ENCODE measurements around the gene MRGPRX2. TPM values are rescaled to one million over a fixed set of nuclear protein-coding genes. Genes with fewer than 3 reads are reported as not detected.

The MRGPRX2 gene
- polyA plus RNA-seq, 1 of the 3 experiments (the other 2 are of a cell fraction), result not detected

DNA sequence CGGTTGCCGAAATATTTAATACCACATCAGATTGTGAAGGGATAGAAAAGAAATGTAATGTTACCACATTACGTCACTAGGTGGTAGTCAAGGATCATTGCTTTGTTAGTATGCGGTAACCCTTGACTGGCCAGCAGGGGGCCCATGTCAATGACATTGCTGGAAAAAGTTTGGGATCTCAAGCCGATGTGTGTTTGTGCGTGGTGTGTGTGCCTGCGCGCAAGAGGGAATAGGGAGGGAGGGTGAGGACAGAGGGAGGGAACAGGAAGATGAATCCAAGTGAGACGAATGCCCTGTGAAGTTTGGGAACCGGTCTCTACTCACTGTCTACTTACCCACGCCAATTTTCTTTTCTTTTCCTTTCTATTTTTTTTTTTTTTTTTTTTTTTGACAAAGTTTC is 10.7 kb upstream of the MRGPRX2 start:
- TF ChIP-seq MXI1 (IDR thresholded peaks at IDR 0.05; ENCODE audit: low read depth, low read length) (peak; percentile 47; the same call in 1 of the 2 replicates), RCOR1 (IDR thresholded peaks at IDR 0.05; ENCODE audit: low read length) (peak; percentile 67), FOXJ3 (CRISPR knock-in tag; IDR thresholded peaks at IDR 0.05) (no peak), RFX5 (IDR thresholded peaks at IDR 0.05; ENCODE audit: low read length) (0 out of 2 replicates have a peak, but pooled peaks have one; percentile 21), SMC3 (IDR thresholded peaks at IDR 0.05; ENCODE audit: low read depth, low read length) (peak; percentile 90), NRF1 (IDR thresholded peaks at IDR 0.05; ENCODE audit: low read depth, low read length) (0 out of 2 replicates have a peak, but pooled peaks have one; percentile 14), YY1 (IDR thresholded peaks at IDR 0.05; ENCODE audit: low read depth) (no peak), NFIC (IDR thresholded peaks at IDR 0.05; ENCODE audit: borderline replicate concordance) (no peak), RAD21 (IDR thresholded peaks at IDR 0.05; ENCODE audit: low read length) (peak; percentile 93)
- TF ChIP-seq, protein P1, sequence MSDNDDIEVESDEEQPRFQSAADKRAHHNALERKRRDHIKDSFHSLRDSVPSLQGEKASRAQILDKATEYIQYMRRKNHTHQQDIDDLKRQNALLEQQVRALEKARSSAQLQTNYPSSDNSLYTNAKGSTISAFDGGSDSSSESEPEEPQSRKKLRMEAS (IDR thresholded peaks at IDR 0.05; ENCODE audit: low read depth), result peak; percentile 37; the same call in 1 of the 2 replicates
- TF ChIP-seq, protein P2, sequence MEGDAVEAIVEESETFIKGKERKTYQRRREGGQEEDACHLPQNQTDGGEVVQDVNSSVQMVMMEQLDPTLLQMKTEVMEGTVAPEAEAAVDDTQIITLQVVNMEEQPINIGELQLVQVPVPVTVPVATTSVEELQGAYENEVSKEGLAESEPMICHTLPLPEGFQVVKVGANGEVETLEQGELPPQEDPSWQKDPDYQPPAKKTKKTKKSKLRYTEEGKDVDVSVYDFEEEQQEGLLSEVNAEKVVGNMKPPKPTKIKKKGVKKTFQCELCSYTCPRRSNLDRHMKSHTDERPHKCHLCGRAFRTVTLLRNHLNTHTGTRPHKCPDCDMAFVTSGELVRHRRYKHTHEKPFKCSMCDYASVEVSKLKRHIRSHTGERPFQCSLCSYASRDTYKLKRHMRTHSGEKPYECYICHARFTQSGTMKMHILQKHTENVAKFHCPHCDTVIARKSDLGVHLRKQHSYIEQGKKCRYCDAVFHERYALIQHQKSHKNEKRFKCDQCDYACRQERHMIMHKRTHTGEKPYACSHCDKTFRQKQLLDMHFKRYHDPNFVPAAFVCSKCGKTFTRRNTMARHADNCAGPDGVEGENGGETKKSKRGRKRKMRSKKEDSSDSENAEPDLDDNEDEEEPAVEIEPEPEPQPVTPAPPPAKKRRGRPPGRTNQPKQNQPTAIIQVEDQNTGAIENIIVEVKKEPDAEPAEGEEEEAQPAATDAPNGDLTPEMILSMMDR (IDR thresholded peaks at IDR 0.05), result peak; percentile 99
- ChIA-PET POLR2A (no interaction called here), CTCF (interaction anchor here (0.6 to 13.3 kb wide), 98 partner anchors 10 to 915 kb away, joined by 3 to 328 read pairs (median 4); partner anchors contain the start of gene MRGPRX2)
- Histone ChIP-seq H3K4me1 (ENCODE audit: control insufficient read depth in 1 of 2, insufficient read depth in 2 of 2, low read depth in 1 of 2, low read length in 1 of 2) (peaks cover 0 to 2% of the 10 kb centered on the region in 2 experiments; a peak in 1 of 4 replicates), H2AFZ (ENCODE audit: low read depth) (peak overlapping the region; percentile 10; the same call in 1 of the 2 replicates), H3K79me2 (ENCODE audit: insufficient read depth) (no peaks in the 10 kb centered on the region), H3K27ac (ENCODE audit: low read depth in 2 of 2, low read length in 1 of 2) (no peak overlapping the region), H3K4me2 (peak overlapping the region; percentile 58), H4K20me1 (ENCODE audit: insufficient read depth) (no peaks in the 10 kb centered on the region), H3K4me3 (ENCODE audit: low read depth in 2 of 2, low read length in 1 of 2) (peak overlapping the region; percentile 27 to 30; a peak in 3 of 4 replicates), H3K27me3 (ENCODE audit: insufficient read depth) (no peaks in the 10 kb centered on the region), H3K9me2 (no peaks in the 10 kb centered on the region), H3K9me3 (no peaks in the 10 kb centered on the region), H3K36me3 (replicated peaks in 1 of 2; ENCODE audit: control insufficient read depth in 1 of 2, insufficient read depth in 2 of 2, low read length in 1 of 2) (no peaks in the 10 kb centered on the region), H3F3A (replicated peaks; ENCODE audit: insufficient read depth) (no peaks in the 10 kb centered on the region), H3K9ac (no peak overlapping the region)
- peak; percentile 81 for DNase-seq
- WGBS (ENCODE audit: low lambda C conversion rate), result under 1% methylated on average over 11 of the region's 11 CpGs

DNA sequence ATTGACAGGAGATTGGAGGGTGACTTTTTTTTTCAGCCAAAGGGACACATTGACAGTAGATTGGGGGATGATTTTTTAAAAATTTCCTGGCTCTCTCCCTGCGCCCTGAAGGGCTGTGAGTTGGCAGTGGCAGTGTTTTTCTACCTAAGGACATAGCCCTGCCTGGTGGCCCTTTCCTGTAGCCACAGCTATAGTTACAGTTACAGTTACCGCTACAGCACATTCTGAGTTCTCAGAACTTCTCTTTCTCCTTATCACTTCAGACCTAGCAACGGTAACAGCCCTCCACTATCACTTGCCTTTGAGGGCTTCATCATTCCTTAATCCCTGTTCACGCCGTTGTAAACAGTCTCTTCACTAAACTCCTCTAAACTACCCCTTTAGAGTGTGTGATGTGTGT is 684 bp downstream of the MRGPRX2 start:
- no peak overlapping the region for H2AFZ ChIP-seq (ENCODE audit: low read depth)
- H3K27ac ChIP-seq (ENCODE audit: low read depth in 2 of 2, low read length in 1 of 2), result no peak overlapping the region
- H4K20me1 ChIP-seq (ENCODE audit: insufficient read depth), result no peaks in the 10 kb centered on the region
- H3K79me2 ChIP-seq (ENCODE audit: insufficient read depth), result no peaks in the 10 kb centered on the region
- no peak for DNase-seq
- TF ChIP-seq FOXM1 (IDR thresholded peaks at IDR 0.05; ENCODE audit: low read depth) (no peak), NFIC (IDR thresholded peaks at IDR 0.05; ENCODE audit: borderline replicate concordance) (no peak)
- TF ChIP-seq, protein P3, sequence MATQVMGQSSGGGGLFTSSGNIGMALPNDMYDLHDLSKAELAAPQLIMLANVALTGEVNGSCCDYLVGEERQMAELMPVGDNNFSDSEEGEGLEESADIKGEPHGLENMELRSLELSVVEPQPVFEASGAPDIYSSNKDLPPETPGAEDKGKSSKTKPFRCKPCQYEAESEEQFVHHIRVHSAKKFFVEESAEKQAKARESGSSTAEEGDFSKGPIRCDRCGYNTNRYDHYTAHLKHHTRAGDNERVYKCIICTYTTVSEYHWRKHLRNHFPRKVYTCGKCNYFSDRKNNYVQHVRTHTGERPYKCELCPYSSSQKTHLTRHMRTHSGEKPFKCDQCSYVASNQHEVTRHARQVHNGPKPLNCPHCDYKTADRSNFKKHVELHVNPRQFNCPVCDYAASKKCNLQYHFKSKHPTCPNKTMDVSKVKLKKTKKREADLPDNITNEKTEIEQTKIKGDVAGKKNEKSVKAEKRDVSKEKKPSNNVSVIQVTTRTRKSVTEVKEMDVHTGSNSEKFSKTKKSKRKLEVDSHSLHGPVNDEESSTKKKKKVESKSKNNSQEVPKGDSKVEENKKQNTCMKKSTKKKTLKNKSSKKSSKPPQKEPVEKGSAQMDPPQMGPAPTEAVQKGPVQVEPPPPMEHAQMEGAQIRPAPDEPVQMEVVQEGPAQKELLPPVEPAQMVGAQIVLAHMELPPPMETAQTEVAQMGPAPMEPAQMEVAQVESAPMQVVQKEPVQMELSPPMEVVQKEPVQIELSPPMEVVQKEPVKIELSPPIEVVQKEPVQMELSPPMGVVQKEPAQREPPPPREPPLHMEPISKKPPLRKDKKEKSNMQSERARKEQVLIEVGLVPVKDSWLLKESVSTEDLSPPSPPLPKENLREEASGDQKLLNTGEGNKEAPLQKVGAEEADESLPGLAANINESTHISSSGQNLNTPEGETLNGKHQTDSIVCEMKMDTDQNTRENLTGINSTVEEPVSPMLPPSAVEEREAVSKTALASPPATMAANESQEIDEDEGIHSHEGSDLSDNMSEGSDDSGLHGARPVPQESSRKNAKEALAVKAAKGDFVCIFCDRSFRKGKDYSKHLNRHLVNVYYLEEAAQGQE (IDR thresholded peaks at IDR 0.05; ENCODE audit: low read depth, low read length), result no peak
- H3K4me2 ChIP-seq, result no peak overlapping the region
- peaks cover 20% of the 10 kb centered on the region for H3K27me3 ChIP-seq (ENCODE audit: insufficient read depth)
- no peak overlapping the region for H3K9ac ChIP-seq
- CTCF ChIA-PET, result interaction anchor here (2.2 to 5.1 kb wide), 3 partner anchors 12 to 493 kb away, joined by 9 to 50 read pairs (median 18); no protein-coding TSS in a partner anchor
- no peaks in the 10 kb centered on the region for H3K9me3 ChIP-seq
- no peaks in the 10 kb centered on the region for H3F3A ChIP-seq (replicated peaks; ENCODE audit: insufficient read depth)
- H3K36me3 ChIP-seq (replicated peaks in 1 of 2; ENCODE audit: control insufficient read depth in 1 of 2, insufficient read depth in 2 of 2, low read length in 1 of 2), result no peaks in the 10 kb centered on the region
- H3K4me3 ChIP-seq (ENCODE audit: low read depth in 2 of 2, low read length in 1 of 2), result no peak overlapping the region
- POLR2A ChIA-PET, result no interaction called here
- H3K4me1 ChIP-seq (ENCODE audit: control insufficient read depth in 1 of 2, insufficient read depth in 2 of 2, low read depth in 1 of 2, low read length in 1 of 2), result no peaks in the 10 kb centered on the region
- WGBS (ENCODE audit: low lambda C conversion rate), result 33% methylated on average over 5 of the region's 5 CpGs
- H3K9me2 ChIP-seq, result no peaks in the 10 kb centered on the region

Data from SK-N-SH (cell line).